Activated naive CD8-positive, alpha-beta T cell treated with anti-CD3 and anti-CD28 coated beads, Interleukin-2, amount 10 ng/mL, durations not matched to agents 7 days and 5 days (primary cell): ENCODE measurements around the gene NDUFA8. TPM values are rescaled to one million over a fixed set of nuclear protein-coding genes. Genes with fewer than 3 reads are reported as not detected.

Experiments used
- ATAC-seq: fragments of 150-1000 bp; cut with Tn5 transposase; one replicate; pipeline ENCODE4 v1.10.0; 2021; ENCODE audit warnings: low read depth, moderate library complexity
- POLR2A ChIA-PET: fragments of 350-600 bp; sonication (Branson Sonifier 250); formaldehyde crosslinking; loops from one replicate; lab custom pipeline; 2021; ENCODE audit warnings: antibody characterized with exemption; lab: Charles Lee
- DNase-seq: peaks from one replicate; pipeline ENCODE4 v3.0.0; 2021
- H3K27ac Mint-ChIP-seq: one replicate; pipeline ENCODE4 v1.8.0; 2022; ENCODE audit warnings: mild to moderate bottlenecking, mixed read lengths
- H3K27me3 Mint-ChIP-seq: one replicate; pipeline ENCODE4 v1.8.0; 2022; ENCODE audit warnings: mild to moderate bottlenecking, moderate library complexity, mixed read lengths
- H3K36me3 Mint-ChIP-seq: one replicate; pipeline ENCODE4 v1.8.0; 2021; ENCODE audit warnings: mild to moderate bottlenecking, mixed read lengths
- H3K4me1 Mint-ChIP-seq: one replicate; pipeline ENCODE4 v1.8.0; 2021; ENCODE audit warnings: mixed read lengths
- H3K4me3 Mint-ChIP-seq: one replicate; pipeline ENCODE4 v1.8.0; 2022; ENCODE audit warnings: mild to moderate bottlenecking, moderate library complexity, mixed read lengths
- H3K9me3 Mint-ChIP-seq: one replicate; pipeline ENCODE4 v1.8.0; 2021; ENCODE audit warnings: mixed read lengths
- total RNA-seq, 2 experiments: library from RNA; stranded (reverse); gene quantifications; one replicate each; pipeline ENCODE4 v1.2.3, GENCODE V29; 2021

NDUFA8 gene
- total RNA-seq, 2 experiments from 2014 or later = 32.5 to 36.7 TPM

DNA sequence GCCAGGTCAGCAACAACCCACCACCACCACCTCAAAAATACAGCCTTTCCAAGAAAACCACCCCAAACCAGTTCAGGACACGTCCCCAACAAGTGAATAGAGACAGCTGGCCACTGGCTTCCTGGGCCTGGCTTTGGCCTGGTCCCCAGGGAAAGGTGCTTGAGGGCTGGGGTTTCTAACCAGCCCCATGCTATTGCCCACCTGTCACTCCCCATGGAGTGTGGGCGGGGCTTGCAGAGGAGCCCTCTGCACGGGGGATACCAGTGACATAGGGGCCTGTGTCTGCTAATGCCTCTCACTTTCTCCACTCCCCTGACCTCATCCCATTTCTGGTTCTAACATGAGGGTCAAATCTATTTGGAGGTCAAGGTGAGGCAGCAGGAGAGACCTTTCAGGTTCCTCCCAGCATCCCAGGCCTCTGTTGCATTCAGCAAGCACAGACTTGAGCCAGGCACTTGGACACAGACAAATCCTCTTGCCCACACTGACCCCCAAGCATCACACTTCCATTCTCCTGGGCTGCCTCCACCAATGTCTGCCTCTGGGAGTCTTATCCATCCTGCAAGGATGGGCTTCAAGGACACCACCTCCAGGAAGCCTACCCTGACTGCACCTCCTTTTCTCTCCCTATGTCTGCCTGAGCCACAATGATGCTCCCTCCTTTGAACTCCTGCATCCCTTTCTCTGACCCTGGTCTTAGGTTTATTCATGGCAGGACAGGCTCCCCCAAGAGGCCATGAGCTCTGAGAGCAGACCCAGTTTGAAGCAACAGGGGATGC lies 50.4 kb downstream of the NDUFA8 start:
- Mint-ChIP-seq H3K27ac (no peak overlapping the region), H3K4me1 (no peaks in the 10 kb centered on the region), H3K27me3 (no peaks in the 10 kb centered on the region), H3K9me3 (no peaks in the 10 kb centered on the region), H3K4me3 (no peak overlapping the region), H3K36me3 (no peaks in the 10 kb centered on the region)
- no peak for ATAC-seq
- POLR2A ChIA-PET = no interaction called here
- DNase-seq = no peak

DNA sequence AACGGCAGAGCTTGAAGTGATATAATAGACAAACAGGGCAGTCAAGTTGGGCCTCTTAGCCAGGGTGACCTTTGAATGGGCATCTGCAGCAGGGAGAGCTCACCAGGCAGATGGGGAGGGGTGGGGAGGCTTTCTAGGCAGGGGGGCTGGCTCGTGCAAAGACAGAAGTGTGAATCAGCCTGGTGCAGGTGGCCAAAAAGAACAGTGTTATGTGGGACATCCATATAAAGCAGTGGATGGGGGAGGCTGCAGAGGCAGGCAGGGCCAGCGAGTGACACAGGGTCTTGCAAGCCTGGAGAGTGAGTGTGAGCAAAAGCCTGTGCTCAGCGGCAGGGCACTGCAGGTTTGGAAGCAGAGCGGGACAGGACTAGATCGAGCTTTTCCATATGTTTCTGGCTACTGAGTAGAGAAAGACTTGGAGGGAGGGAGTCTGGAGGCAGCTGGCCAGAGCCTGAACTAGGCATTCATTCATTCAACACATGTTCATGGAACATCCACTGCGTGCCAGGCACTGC lies 52.2 kb downstream of the NDUFA8 start:
- H3K36me3 Mint-ChIP-seq = peaks cover 1% of the 10 kb centered on the region
- DNase-seq (no peak), ATAC-seq (no peak)
- POLR2A ChIA-PET = no interaction called here
- H3K4me1 Mint-ChIP-seq = no peaks in the 10 kb centered on the region
- no peak overlapping the region for H3K4me3 Mint-ChIP-seq
- no peaks in the 10 kb centered on the region for H3K27me3 Mint-ChIP-seq
- H3K27ac Mint-ChIP-seq = no peak overlapping the region
- H3K9me3 Mint-ChIP-seq = peaks cover 2% of the 10 kb centered on the region

DNA sequence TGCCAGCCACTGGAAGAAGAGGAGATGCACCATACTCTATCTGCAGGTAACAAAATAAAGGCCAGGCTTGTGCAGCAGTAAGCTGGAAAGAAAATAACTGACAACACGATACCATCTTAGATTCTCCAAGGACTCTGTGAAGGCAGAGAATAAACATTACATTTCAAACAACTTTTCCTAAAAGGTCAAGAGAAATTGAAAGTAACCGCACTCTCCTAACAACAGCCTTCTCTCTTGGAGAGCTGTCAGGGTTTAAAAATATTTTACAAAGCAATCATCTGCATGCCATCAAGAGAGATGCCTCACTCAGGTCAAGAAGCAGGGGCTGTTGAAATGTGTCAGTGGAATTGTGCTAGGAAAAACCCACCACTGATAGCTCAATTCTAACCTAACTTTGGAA lies 53.0 kb downstream of the NDUFA8 start:
- peaks cover 2% of the 10 kb centered on the region for H3K9me3 Mint-ChIP-seq
- POLR2A ChIA-PET = no interaction called here
- DNase-seq = no peak
- peaks cover 1% of the 10 kb centered on the region for H3K36me3 Mint-ChIP-seq
- no peak overlapping the region for H3K4me3 Mint-ChIP-seq
- H3K4me1 Mint-ChIP-seq = no peaks in the 10 kb centered on the region
- no peaks in the 10 kb centered on the region for H3K27me3 Mint-ChIP-seq
- no peak overlapping the region for H3K27ac Mint-ChIP-seq
- no peak for ATAC-seq

DNA sequence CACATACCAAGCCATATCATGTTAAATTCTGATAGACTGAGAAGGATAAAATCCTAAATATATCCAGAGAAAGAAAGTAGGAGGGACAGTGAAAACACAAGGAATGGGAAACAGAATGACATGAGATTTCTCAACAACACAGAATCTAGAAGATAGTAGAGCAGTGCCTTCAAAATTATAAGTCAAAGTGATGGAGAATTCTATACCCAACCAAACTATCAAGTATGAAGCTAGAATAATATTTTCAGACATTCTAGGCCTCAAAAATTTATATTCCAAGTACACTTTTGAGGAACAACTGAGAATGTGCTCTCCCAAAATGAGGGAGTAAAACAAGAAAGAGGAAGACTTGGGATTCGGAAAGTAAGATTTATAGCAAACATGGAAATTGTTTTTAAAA lies 55.6 kb downstream of the NDUFA8 start:
- no peak for DNase-seq
- H3K36me3 Mint-ChIP-seq = peaks cover 1% of the 10 kb centered on the region
- POLR2A ChIA-PET = interaction anchor here (0.7 kb wide), 2 partner anchors 15 to 614 kb away, joined by 4 read pairs; no protein-coding TSS in a partner anchor

DNA sequence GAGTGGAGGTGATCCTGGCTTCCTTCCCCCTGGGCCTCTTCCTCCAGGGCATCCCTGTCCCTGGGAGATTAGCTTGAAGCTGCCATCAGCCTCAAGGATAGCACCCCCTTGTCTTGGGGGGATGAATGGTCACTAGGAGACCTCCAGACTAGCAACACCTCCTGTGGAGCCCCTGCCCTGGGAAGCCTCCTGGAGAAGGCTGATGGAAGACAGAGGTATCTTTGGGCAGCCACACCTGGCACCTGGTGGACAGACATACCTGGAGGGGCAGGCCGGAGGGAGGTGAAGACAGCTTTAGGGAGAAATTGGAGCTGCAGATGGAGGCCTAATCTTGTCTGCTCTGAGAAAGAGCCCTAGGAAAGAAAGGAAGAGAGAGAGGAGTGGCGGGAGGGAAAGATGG lies 57.4 kb downstream of the NDUFA8 start:
- POLR2A ChIA-PET = no interaction called here
- Mint-ChIP-seq H3K4me3 (no peak overlapping the region), H3K4me1 (peaks cover 2% of the 10 kb centered on the region), H3K9me3 (peaks cover 2% of the 10 kb centered on the region), H3K27me3 (no peaks in the 10 kb centered on the region), H3K36me3 (peaks cover 1% of the 10 kb centered on the region), H3K27ac (no peak overlapping the region)
- DNase-seq (no peak), ATAC-seq (no peak)

More for the DNA sequence above, 55.6 kb downstream of the NDUFA8 start:
- Mint-ChIP-seq H3K9me3 (peaks cover 2% of the 10 kb centered on the region), H3K27me3 (no peaks in the 10 kb centered on the region), H3K27ac (no peak overlapping the region), H3K4me1 (peaks cover 2% of the 10 kb centered on the region), H3K4me3 (no peak overlapping the region)
- no peak for ATAC-seq

DNA sequence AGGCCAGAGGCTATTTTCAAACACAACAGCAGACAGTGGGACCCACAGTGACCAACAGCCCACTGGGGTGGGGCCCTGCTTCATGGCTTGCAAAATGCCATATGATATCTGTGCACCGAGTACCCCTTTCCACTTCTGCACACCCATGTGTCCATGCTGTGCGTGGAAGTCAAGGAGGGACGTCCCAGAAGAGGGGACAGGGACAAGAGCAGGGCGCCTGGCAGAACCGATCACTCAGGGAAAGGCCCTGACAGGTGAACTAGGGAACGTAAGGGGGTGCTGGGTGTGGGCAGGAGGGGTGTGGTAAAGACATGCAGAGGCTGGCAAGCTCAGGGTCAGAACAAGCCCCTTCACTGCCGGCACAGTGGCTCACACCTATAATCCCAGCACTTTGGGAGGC lies 58.8 kb downstream of the NDUFA8 start:
- Mint-ChIP-seq H3K27me3 (no peaks in the 10 kb centered on the region), H3K36me3 (peaks cover 1% of the 10 kb centered on the region), H3K9me3 (peaks cover 2% of the 10 kb centered on the region), H3K4me3 (no peak overlapping the region), H3K4me1 (peaks cover 5% of the 10 kb centered on the region), H3K27ac (no peak overlapping the region)
- ATAC-seq (no peak), DNase-seq (no peak)
- POLR2A ChIA-PET = no interaction called here

DNA sequence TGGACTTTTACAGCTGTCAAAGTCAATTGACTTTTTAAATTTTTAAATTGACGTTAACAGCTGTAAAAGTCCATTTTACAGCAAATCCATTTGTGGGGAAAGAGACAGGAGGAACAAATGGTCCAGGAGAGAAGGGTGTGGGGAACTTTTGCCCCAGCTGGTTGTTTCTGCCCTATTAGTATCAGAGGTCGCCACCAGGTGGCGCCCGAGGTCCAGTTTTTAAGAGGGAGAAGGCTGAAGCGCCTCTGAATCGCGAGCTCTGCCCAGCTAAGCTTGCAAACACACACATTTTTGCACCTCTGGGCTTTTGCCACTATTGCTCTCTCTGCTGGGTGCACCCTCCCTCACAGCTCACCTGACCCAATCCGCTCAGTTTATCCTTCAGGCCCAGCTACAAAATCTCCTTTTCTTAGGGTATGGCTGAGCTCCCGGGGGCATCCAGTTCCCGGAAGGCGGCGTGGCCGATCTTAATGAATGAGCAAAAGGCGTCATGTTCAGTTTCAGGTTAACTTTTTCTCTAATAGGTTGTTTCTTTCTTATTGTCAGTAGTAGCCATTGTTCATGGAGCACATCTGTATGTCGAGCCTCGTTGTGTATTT lies 60.2 kb downstream of the NDUFA8 start:
- ATAC-seq = peak; percentile 75
- Mint-ChIP-seq H3K27me3 (peaks cover 6% of the 10 kb centered on the region), H3K27ac (no peak overlapping the region), H3K4me1 (peaks cover 15% of the 10 kb centered on the region), H3K36me3 (peaks cover 1% of the 10 kb centered on the region), H3K4me3 (peak overlapping the region; percentile 38), H3K9me3 (peaks cover 2% of the 10 kb centered on the region)
- DNase-seq = peak; percentile 83
- POLR2A ChIA-PET = interaction anchor here (0.6 to 1.1 kb wide), 4 partner anchors 22 to 251 kb away, joined by 3 to 4 read pairs (median 3); no protein-coding TSS in a partner anchor

DNA sequence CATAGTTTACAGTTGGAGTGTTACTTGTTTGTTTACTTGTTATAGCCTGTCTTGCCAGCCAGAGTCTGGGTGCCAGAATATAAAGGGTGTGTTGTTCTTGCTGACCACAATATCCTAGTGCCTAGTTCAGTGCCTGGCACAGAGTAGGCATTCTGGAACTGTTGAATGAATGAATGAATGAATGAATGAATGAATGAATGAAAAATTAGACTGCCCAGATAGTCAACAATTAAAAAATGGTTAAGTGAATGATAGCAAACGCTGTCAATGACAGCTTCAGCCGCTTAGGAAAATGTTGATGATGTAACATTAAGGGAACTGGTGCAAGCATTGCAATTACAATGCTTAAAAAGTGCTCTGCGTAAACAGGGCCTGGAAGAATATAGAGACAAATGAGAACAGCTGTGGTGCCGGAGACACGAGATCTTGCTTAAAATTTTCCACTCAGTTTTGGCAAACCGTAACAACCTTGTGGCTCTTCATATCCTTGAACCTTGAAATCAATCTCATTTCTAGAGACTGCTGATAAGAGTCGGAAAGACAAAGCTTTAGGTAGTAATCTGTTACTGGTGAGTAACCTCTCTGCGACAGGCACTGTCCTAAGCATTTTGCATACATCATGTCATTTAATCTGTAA lies 61.8 kb downstream of the NDUFA8 start:
- POLR2A ChIA-PET = no interaction called here
- Mint-ChIP-seq H3K4me3 (no peak overlapping the region), H3K36me3 (no peaks in the 10 kb centered on the region), H3K27ac (no peak overlapping the region), H3K27me3 (peaks cover 10% of the 10 kb centered on the region), H3K4me1 (peaks cover 17% of the 10 kb centered on the region), H3K9me3 (no peaks in the 10 kb centered on the region)
- ATAC-seq = no peak
- DNase-seq = no peak

DNA sequence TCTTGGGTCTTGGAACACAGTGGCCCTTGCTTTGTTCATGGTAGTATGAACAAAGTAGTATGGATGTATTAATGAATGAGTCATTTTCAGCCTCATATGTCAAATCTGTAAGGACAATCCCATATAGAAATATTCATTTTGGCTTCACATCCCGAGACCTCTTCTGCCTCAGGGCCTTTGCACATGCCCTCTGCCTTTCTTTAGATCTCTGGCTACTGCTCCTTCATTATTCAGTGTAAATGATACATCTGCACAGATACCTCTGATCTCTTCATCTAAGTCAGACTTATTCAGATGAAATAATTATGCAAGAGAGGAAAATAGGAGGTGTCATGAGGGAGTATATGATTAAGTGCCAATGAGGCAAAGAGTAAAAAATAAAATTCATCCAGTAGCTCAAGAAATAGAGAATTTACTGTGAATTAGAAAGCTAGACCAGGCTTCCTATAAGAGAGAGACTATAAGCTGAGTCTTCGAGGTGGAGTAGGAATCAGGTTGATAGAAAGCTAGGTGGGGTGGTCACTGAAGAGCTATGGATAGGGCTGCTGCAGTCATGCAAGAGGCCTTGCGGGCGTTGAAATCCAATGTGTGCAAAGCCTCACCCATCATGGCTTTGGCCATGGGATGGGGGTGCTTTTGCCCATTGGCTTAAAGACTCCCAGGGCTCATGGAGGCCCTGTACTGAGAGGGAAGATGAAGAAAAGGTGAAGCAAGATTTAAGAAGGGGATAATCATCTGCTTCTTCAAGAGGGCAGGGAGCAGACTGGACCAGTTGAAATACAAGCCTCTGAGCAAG lies 62.8 kb downstream of the NDUFA8 start:
- Mint-ChIP-seq H3K27ac (no peak overlapping the region), H3K36me3 (no peaks in the 10 kb centered on the region), H3K27me3 (peaks cover 10% of the 10 kb centered on the region), H3K9me3 (no peaks in the 10 kb centered on the region), H3K4me1 (peaks cover 21% of the 10 kb centered on the region), H3K4me3 (no peak overlapping the region)
- DNase-seq (no peak), ATAC-seq (no peak)
- POLR2A ChIA-PET = interaction anchor here (0.5 kb wide), 1 partner anchor 249 kb away, joined by 5 read pairs; no protein-coding TSS in a partner anchor

DNA sequence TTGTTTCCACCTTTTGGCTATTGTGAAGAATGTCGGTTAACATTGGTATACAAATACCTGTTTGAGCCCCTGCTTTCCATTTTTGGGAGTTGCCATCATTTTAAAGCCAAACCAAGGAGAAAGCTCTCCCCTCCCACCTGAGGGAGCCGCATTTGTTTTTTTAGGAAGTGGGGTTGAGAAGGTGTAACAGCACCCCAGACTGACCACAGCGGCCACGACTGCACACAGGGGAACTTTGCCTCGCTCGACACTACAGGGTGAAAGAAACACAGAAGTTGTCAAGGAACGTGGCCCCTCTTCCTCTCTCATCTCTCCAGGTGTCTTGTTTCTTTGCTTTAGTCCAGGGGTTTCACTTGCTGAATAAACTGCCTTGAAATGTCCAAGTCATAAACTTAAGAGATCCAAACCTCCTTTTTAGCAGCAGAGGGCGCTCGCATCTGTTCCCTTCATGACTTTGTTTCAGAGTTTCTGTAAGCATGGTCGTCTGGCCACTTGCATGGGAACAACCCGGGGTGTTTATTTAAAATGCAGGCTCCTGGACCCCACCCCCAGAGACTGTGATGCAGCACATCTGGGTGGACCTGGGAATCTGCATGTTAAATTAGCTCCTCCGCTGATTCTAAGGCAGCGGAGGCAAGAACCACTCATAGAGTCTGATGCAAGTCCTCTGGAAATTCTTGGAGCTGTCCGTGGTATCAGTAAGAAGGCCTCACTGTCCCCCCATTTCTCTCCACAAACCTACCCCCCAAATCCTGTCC lies 64.4 kb downstream of the NDUFA8 start:
- H3K27me3 Mint-ChIP-seq = peaks cover 10% of the 10 kb centered on the region
- peaks cover 32% of the 10 kb centered on the region for H3K4me1 Mint-ChIP-seq
- POLR2A ChIA-PET = no interaction called here
- peak; percentile 45 for DNase-seq
- H3K27ac Mint-ChIP-seq = no peak overlapping the region
- H3K36me3 Mint-ChIP-seq = no peaks in the 10 kb centered on the region
- ATAC-seq = no peak
- H3K9me3 Mint-ChIP-seq = no peaks in the 10 kb centered on the region
- peak overlapping the region; percentile 59 for H3K4me3 Mint-ChIP-seq
